Lung microvascular endothelial cell (primary cell): ENCODE measurements around the gene TRIM69. TPM values are rescaled to one million over a fixed set of nuclear protein-coding genes. Genes with fewer than 3 reads are reported as not detected.
A peak's percentile ranks its signal among the peaks of the same experiment; 100 is the strongest.
"Not testable (repeated sequence)": the region's sequence is repeated elsewhere in the genome, so short reads cannot be mapped to it uniquely, and the experiment has no call there.

Experiments used
- DNase-seq, 2 donors: peaks; one replicate each; pipeline versions ENCODE4 v3.0.0 to v3.0.0-alpha.2; 2010; ENCODE audit warnings: low read depth in 2 of 2
- total RNA-seq: library from RNA; depleted of rRNA; stranded (reverse); fragments of >200 nt; gene quantifications from 2 replicates; pipeline ENCODE4 v1.2.1, GENCODE V29; 2014

The TRIM69 gene
- total RNA-seq, 1 donor from 2014 or later = 8.5 TPM

GRCh38 chr15:44715797-44716334, 20.5 kb upstream of the TRIM69 start:
- no peak for DNase-seq

GRCh38 chr15:44716983-44717602, 19.2 kb upstream of the TRIM69 start:
- DNase-seq = no peak

- DNase-seq = no peak
Observed at GRCh38 chr15:44718180-44718926, 18.0 kb upstream of the TRIM69 start.

- no peak for DNase-seq
Observed at GRCh38 chr15:44718927-44719292, 17.4 kb upstream of the TRIM69 start.

- DNase-seq = no peak
Observed at GRCh38 chr15:44719293-44719999, 16.9 kb upstream of the TRIM69 start.

- DNase-seq = not testable (repeated sequence)
Observed at GRCh38 chr15:44720000-44720435, 16.3 kb upstream of the TRIM69 start.

GRCh38 chr15:44720460-44721176, 15.7 kb upstream of the TRIM69 start:
- no peak for DNase-seq

- DNase-seq = no peak
Observed at GRCh38 chr15:44722011-44722410, 14.3 kb upstream of the TRIM69 start.

- no peak for DNase-seq
Observed at GRCh38 chr15:44726136-44726535, 10.2 kb upstream of the TRIM69 start.

GRCh38 chr15:44726568-44727484, 9.5 kb upstream of the TRIM69 start:
- DNase-seq = peak; percentile 93 to 95

GRCh38 chr15:44727485-44728231, 8.7 kb upstream of the TRIM69 start:
- no peak for DNase-seq

GRCh38 chr15:44728232-44728575, 8.1 kb upstream of the TRIM69 start:
- DNase-seq = not testable (repeated sequence)

GRCh38 chr15:44728576-44729407, 7.5 kb upstream of the TRIM69 start:
- peak; percentile 97 to 98 for DNase-seq

- DNase-seq = peak; percentile 36 to 41
Observed at GRCh38 chr15:44729408-44730127, 6.8 kb upstream of the TRIM69 start.

- no peak for DNase-seq
Observed at GRCh38 chr15:44734839-44735481, 1.4 kb upstream of the TRIM69 start.

GRCh38 chr15:44735482-44736180, 697 bp upstream of the TRIM69 start:
- no peak for DNase-seq

- peak; percentile 70 for DNase-seq
Observed at GRCh38 chr15:44738340-44738984, 2.1 kb downstream of the TRIM69 start.
